CD14-positive monocyte (primary cell): ENCODE data around the gene ZNF577. TPM values are rescaled to one million over a fixed set of nuclear protein-coding genes. Genes with fewer than 3 reads are reported as not detected.
"Not testable (repeated sequence)": the region's sequence is repeated elsewhere in the genome, so short reads cannot be mapped to it uniquely, and the experiment has no call there.

Experiments
- DNase-seq, 3 donors: peaks; one replicate each; pipeline ENCODE4 v3.0.0-alpha.2; 2011 to 2022
- H2AFZ ChIP-seq: 2 replicates; pipeline ENCODE4 v1.6.0; 2012; ENCODE audit warnings: mild to moderate bottlenecking, low read depth, low read length, inconsistent platforms; ENCODE audit not compliant: insufficient read depth, poor library complexity, severe bottlenecking
- H3K27ac ChIP-seq, 2 donors: 1 replicate in 1 of 2; 2 replicates in 1 of 2; pipeline ENCODE4 v1.5.1; 2012 to 2013; ENCODE audit warnings: low read length in 2 of 2, control low read depth in 1 of 2, inconsistent platforms in 1 of 2, low read depth in 1 of 2, mild to moderate bottlenecking in 1 of 2
- H3K27me3 ChIP-seq, 2 donors: one replicate each; pipeline versions ENCODE4 v1.6.0 to v1.6.1; 2011 to 2013; ENCODE audit warnings: low read length in 2 of 2; ENCODE audit not compliant: control insufficient read depth in 2 of 2, insufficient read depth in 2 of 2
- H3K36me3 ChIP-seq, 2 donors: replicated peaks in 1 of 2; 1 replicate in 1 of 2; 2 replicates in 1 of 2; pipeline versions ENCODE4 v1.5.1 to v1.6.1; 2012 to 2013; ENCODE audit warnings: low read length in 2 of 2, control low read depth in 1 of 2, inconsistent platforms in 1 of 2, mild to moderate bottlenecking in 1 of 2; ENCODE audit not compliant: insufficient read depth in 2 of 2, control insufficient read depth in 1 of 2
- H3K4me1 ChIP-seq, 2 donors: 1 replicate in 1 of 2; 2 replicates in 1 of 2; pipeline versions ENCODE4 v1.5.1 to v1.6.1; 2012 to 2013; ENCODE audit warnings: low read length in 2 of 2, control low read depth in 1 of 2, inconsistent platforms in 1 of 2, mild to moderate bottlenecking in 1 of 2, moderate library complexity in 1 of 2; ENCODE audit not compliant: insufficient read depth in 2 of 2, control insufficient read depth in 1 of 2
- H3K4me2 ChIP-seq: replicated peaks from 2 replicates; pipeline ENCODE3; 2012; ENCODE audit warnings: low read length, moderate library complexity, mild to moderate bottlenecking; ENCODE audit not compliant: poor library complexity, severe bottlenecking; ENCODE audit errors: extremely low read depth
- H3K4me3 ChIP-seq, 3 experiments: fragments of 200-600 bp in 1 of 3; sonication (generic) in 1 of 3; replicated peaks in 1 of 3; 1 replicate in 2 of 3; 2 replicates in 1 of 3; pipeline ENCODE4 v1.5.1; 2011 to 2013; ENCODE audit warnings: low read length in 3 of 3, mild to moderate bottlenecking in 3 of 3, control low read depth in 2 of 3, low read depth in 2 of 3, inconsistent platforms in 1 of 3, moderate library complexity in 1 of 3
- H3K79me2 ChIP-seq: 2 replicates; pipeline ENCODE4 v1.6.0; 2012; ENCODE audit warnings: mild to moderate bottlenecking, control low read depth, inconsistent platforms, low read length, moderate library complexity; ENCODE audit not compliant: insufficient read depth
- H3K9ac ChIP-seq: 2 replicates; pipeline ENCODE4 v1.6.0; 2017; ENCODE audit warnings: low read length, mild to moderate bottlenecking; ENCODE audit not compliant: insufficient read depth, poor library complexity, severe bottlenecking
- H3K9me3 ChIP-seq, 2 donors: replicated peaks in 1 of 2; 1 replicate in 1 of 2; 2 replicates in 1 of 2; pipeline versions ENCODE4 v1.5.1 to v1.6.1; 2012 to 2013; ENCODE audit warnings: low read length in 2 of 2, control low read depth in 1 of 2; ENCODE audit not compliant: control insufficient read depth in 1 of 2, insufficient read depth in 1 of 2
- H4K20me1 ChIP-seq: 2 replicates; pipeline ENCODE4 v1.6.0; 2012; ENCODE audit warnings: mild to moderate bottlenecking, low read length, control low read depth, moderate library complexity; ENCODE audit not compliant: insufficient read depth
- H3K27ac Mint-ChIP-seq, 7 donors: one replicate each; pipeline ENCODE4 v1.8.0; 2020; ENCODE audit warnings: mild to moderate bottlenecking in 7 of 7, mixed read lengths in 7 of 7, moderate library complexity in 6 of 7, inconsistent platforms in 2 of 7
- H3K27me3 Mint-ChIP-seq, 3 donors: one replicate each; pipeline ENCODE4 v1.8.0; 2021 to 2022; ENCODE audit warnings: low read depth in 3 of 3, mild to moderate bottlenecking in 3 of 3, mixed read lengths in 3 of 3, moderate library complexity in 3 of 3, inconsistent platforms in 1 of 3
- H3K36me3 Mint-ChIP-seq, 2 donors: one replicate each; pipeline ENCODE4 v1.8.0; 2020; ENCODE audit warnings: mixed read lengths in 2 of 2, inconsistent platforms in 1 of 2, mild to moderate bottlenecking in 1 of 2
- H3K4me1 Mint-ChIP-seq: one replicate; pipeline ENCODE4 v1.8.0; 2020; ENCODE audit warnings: mild to moderate bottlenecking, mixed read lengths
- H3K4me3 Mint-ChIP-seq, 2 donors: one replicate each; pipeline ENCODE4 v1.8.0; 2020; ENCODE audit warnings: mild to moderate bottlenecking in 2 of 2, mixed read lengths in 2 of 2, moderate library complexity in 1 of 2
- H3K9me3 Mint-ChIP-seq, 7 donors: one replicate each; pipeline ENCODE4 v1.8.0; 2020 to 2022; ENCODE audit warnings: mixed read lengths in 7 of 7, mild to moderate bottlenecking in 6 of 7, moderate library complexity in 6 of 7, inconsistent platforms in 2 of 7
- WGBS: methylation state at CpG from one replicate; pipeline ENCODE4 v1.1.5; 2013; ENCODE audit warnings: missing lambda C conversion rate; ENCODE audit not compliant: insufficient coverage; 5-methylcytosine and 5-hydroxymethylcytosine counted together
- intact Hi-C, 2 donors: fragments of 100-400 bp; cut with micrococcal nuclease; formaldehyde crosslinking; loops; one replicate each; pipeline versions ENCODE4 v1.15.0 to v1.15.1; 2023
- polyA plus RNA-seq, 3 donors: library from polyadenylated mRNA; depleted of rRNA in 1 of 3; unstranded in 2 of 3; stranded (reverse) in 1 of 3; fragments of 300-500 nt in 2 of 3; fragments of >200 nt in 1 of 3; fragmentation: Illumina TruSeq in 2 of 3; gene quantifications; 1 replicate in 2 of 3; 2 replicates in 1 of 3; pipeline ENCODE4 v1.2.3, GENCODE V29; 2012 to 2021
- TF ChIP-seq, protein P1 (sequence below): fragments of 200-600 bp; IDR thresholded peaks from one replicate; pipeline ENCODE4 v1.8.0; 2022; ENCODE audit warnings: antibody characterized with exemption, mild to moderate bottlenecking

The ZNF577 gene
- polyA plus RNA-seq, 3 donors: 1.5 to 8.5 (median 1.5) TPM

DNA sequence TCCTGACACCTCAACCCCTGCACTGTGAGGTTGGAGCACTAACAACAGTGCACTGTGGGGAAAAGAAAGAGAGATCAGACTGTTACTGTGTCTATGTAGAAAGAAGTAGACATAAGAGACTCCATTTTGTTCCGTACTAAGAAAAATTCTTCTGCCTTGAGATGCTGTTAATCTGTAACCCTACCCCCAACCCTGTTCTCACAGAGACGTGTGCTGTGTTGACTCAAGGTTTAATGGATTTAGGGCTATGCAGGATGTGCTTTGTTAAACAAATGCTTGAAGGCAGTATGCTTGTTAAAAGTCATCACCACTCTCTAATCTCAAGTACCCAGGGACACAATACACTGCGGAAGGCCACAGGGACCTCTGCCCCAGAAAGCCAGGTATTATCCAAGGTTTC, 17.9 kb upstream of the ZNF577 start:
- not testable (repeated sequence) for H3K9ac ChIP-seq, H4K20me1 ChIP-seq, H3K27ac Mint-ChIP-seq, H3K27me3 ChIP-seq, H3K27ac ChIP-seq, H3K4me2 ChIP-seq, H3K4me3 Mint-ChIP-seq, H3K4me3 ChIP-seq, DNase-seq
- H3K36me3 ChIP-seq: peaks cover 2 to 23% of the 10 kb centered on the region in 2 donors
- Mint-ChIP-seq H3K9me3 (peaks cover 56 to 94% (median 89%) of the 10 kb centered on the region in 7 donors), H3K4me1 (peaks cover 19% of the 10 kb centered on the region), H3K27me3 (peaks cover 3 to 22% (median 20%) of the 10 kb centered on the region in 3 donors), H3K36me3 (peaks cover 14 to 28% of the 10 kb centered on the region in 2 donors)
- peaks cover 38% of the 10 kb centered on the region for H3K79me2 ChIP-seq
- H2AFZ ChIP-seq: peak overlapping the region; percentile 35
- intact Hi-C loops: loop anchor here in 1 of 2 donors (5.0 kb wide), 1 partner anchor 82 kb away; the partner anchor contains the start of gene ZNF350
- peaks cover 64 to 70% of the 10 kb centered on the region in 2 donors for H3K9me3 ChIP-seq
- peaks cover 7 to 16% of the 10 kb centered on the region in 2 donors for H3K4me1 ChIP-seq
- no CpG with 5 or more reads among the region's 3 CpGs for WGBS

DNA sequence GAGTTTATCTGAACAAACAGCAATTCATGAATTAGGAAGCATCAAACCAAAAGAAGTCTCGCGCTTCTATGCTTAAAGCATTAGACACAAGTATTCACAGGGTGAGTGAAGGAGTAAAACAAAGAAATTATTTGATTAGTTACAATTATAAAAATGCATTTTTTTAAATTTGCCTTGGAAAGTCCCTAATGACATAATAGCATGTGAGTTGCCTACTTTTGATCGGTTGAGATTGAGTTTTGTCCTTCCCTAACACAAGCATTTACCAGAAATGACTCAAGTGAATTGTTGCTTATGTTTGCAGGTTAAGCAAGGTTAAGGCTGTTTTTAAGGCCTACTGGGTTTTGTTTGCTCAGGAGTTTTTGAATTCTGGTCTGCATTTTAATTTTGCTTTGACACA, 17.5 kb upstream of the ZNF577 start:
- Histone ChIP-seq H3K27ac (no peak overlapping the region), H3K9me3 (peaks cover 65 to 70% of the 10 kb centered on the region in 2 donors), H3K4me1 (peaks cover 7 to 16% of the 10 kb centered on the region in 2 donors), H3K4me3 (peak overlapping the region in 2 of 3 experiments; percentile 98 to 99), H3K9ac (no peak overlapping the region), H4K20me1 (no peaks in the 10 kb centered on the region), H3K27me3 (peaks cover 0 to 4% of the 10 kb centered on the region in 2 donors), H2AFZ (peak overlapping the region; percentile 92), H3K36me3 (peaks cover 5 to 27% of the 10 kb centered on the region in 2 donors), H3K4me2 (peak overlapping the region; percentile 84), H3K79me2 (peaks cover 42% of the 10 kb centered on the region)
- H3K4me3 Mint-ChIP-seq: peak overlapping the region; percentile 100
- peaks cover 19% of the 10 kb centered on the region for H3K4me1 Mint-ChIP-seq
- H3K9me3 Mint-ChIP-seq: peaks cover 56 to 94% (median 89%) of the 10 kb centered on the region in 7 donors
- WGBS: no CpG with 5 or more reads among the region's 3 CpGs
- peaks cover 18 to 32% of the 10 kb centered on the region in 2 donors for H3K36me3 Mint-ChIP-seq
- intact Hi-C loops: loop anchor here in 1 of 2 donors (5.0 kb wide), 1 partner anchor 82 kb away; the partner anchor contains the start of gene ZNF350
- H3K27me3 Mint-ChIP-seq: peaks cover 3 to 22% (median 20%) of the 10 kb centered on the region in 3 donors
- TF ChIP-seq, protein P1, sequence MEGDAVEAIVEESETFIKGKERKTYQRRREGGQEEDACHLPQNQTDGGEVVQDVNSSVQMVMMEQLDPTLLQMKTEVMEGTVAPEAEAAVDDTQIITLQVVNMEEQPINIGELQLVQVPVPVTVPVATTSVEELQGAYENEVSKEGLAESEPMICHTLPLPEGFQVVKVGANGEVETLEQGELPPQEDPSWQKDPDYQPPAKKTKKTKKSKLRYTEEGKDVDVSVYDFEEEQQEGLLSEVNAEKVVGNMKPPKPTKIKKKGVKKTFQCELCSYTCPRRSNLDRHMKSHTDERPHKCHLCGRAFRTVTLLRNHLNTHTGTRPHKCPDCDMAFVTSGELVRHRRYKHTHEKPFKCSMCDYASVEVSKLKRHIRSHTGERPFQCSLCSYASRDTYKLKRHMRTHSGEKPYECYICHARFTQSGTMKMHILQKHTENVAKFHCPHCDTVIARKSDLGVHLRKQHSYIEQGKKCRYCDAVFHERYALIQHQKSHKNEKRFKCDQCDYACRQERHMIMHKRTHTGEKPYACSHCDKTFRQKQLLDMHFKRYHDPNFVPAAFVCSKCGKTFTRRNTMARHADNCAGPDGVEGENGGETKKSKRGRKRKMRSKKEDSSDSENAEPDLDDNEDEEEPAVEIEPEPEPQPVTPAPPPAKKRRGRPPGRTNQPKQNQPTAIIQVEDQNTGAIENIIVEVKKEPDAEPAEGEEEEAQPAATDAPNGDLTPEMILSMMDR: no peak
- peak overlapping the region in 1 of 7 donors; percentile 94 for H3K27ac Mint-ChIP-seq
- DNase-seq: no peak
